AG04450 (cell line): ENCODE results near the gene RAB31. TPM values are rescaled to one million over a fixed set of nuclear protein-coding genes. Genes with fewer than 3 reads are reported as not detected.
"Not testable (repeated sequence)": the region's sequence is repeated elsewhere in the genome, so short reads cannot be mapped to it uniquely, and the experiment has no call there.

Experiments used
- CTCF ChIA-PET: fragments of 300-600, 350-600 bp; formaldehyde crosslinking; extraction: SDS; loops from one replicate; lab custom pipeline; 2022; ENCODE audit warnings: antibody characterized with exemption, inconsistent platforms; lab: Charles Lee
- POLR2A ChIA-PET: fragments of 350-600 bp; formaldehyde crosslinking; extraction: SDS; loops from one replicate; lab custom pipeline; 2021; ENCODE audit warnings: antibody characterized with exemption, inconsistent platforms; lab: Yijun Ruan, JAX
- DNase-seq: peaks from one replicate; pipeline ENCODE4 v3.0.0-alpha.2; 2011; ENCODE audit warnings: low read depth, low spot score
- H3K27ac ChIP-seq: one replicate; pipeline ENCODE4 v1.5.1; 2012; ENCODE audit warnings: low read depth, low read length, control low read depth
- H3K27me3 ChIP-seq: one replicate; pipeline ENCODE4 v1.6.0; 2012; ENCODE audit warnings: low read length; ENCODE audit not compliant: control insufficient read depth, insufficient read depth
- H3K4me3 ChIP-seq: 2 replicates; pipeline ENCODE4 v1.5.1; 2011; ENCODE audit warnings: mild to moderate bottlenecking, low read depth, low read length, control low read depth
- H3K9me3 ChIP-seq: 2 replicates; pipeline ENCODE4 v1.5.1; 2012; ENCODE audit warnings: low read length; ENCODE audit not compliant: control insufficient read depth, insufficient read depth
- CTCF ChIP-seq: IDR thresholded peaks from 2 replicates; pipeline ENCODE4 v1.5.1; 2011; ENCODE audit warnings: low read depth, low read length, control low read depth, inconsistent platforms
- polyA plus RNA-seq: library from polyadenylated mRNA; depleted of rRNA; stranded (reverse); fragments of >200 nt; gene quantifications from 2 replicates; pipeline ENCODE4 v1.2.3, GENCODE V29; 2011

The RAB31 gene
- polyA plus RNA-seq, 1 experiment = 43.7 TPM

GRCh38 chr18:9890957-9891356 is 182.9 kb downstream of the RAB31 start:
- ChIA-PET POLR2A (no interaction called here), CTCF (no interaction called here)
- Histone ChIP-seq H3K27ac (no peak overlapping the region), H3K27me3 (no peaks in the 10 kb centered on the region), H3K4me3 (no peak overlapping the region), H3K9me3 (no peaks in the 10 kb centered on the region)
- no peak for DNase-seq
- no peak for TF ChIP-seq CTCF

GRCh38 chr18:9891515-9891914 is 183.4 kb downstream of the RAB31 start:
- H3K9me3 ChIP-seq, H3K27me3 ChIP-seq, POLR2A ChIA-PET, CTCF ChIA-PET, H3K4me3 ChIP-seq, H3K27ac ChIP-seq, DNase-seq: not testable (repeated sequence)

GRCh38 chr18:9894454-9895068 is 186.5 kb downstream of the RAB31 start:
- H3K27ac ChIP-seq = no peak overlapping the region
- TF ChIP-seq CTCF = no peak
- no peaks in the 10 kb centered on the region for H3K9me3 ChIP-seq
- no peak for DNase-seq
- no peaks in the 10 kb centered on the region for H3K27me3 ChIP-seq
- CTCF ChIA-PET = no interaction called here
- no peak overlapping the region for H3K4me3 ChIP-seq
- POLR2A ChIA-PET = no interaction called here

- TF ChIP-seq CTCF = no peak
- Histone ChIP-seq H3K27me3 (no peaks in the 10 kb centered on the region), H3K9me3 (no peaks in the 10 kb centered on the region), H3K27ac (no peak overlapping the region), H3K4me3 (no peak overlapping the region)
- ChIA-PET POLR2A (no interaction called here), CTCF (no interaction called here)
- no peak for DNase-seq
Measured at GRCh38 chr18:9897129-9897528, 189.0 kb downstream of the RAB31 start.

- DNase-seq, H3K27me3 ChIP-seq, H3K4me3 ChIP-seq, POLR2A ChIA-PET, H3K9me3 ChIP-seq, H3K27ac ChIP-seq, CTCF ChIA-PET: not testable (repeated sequence)
Measured at GRCh38 chr18:9897787-9898291, 189.7 kb downstream of the RAB31 start.

GRCh38 chr18:9898792-9899549 is 190.9 kb downstream of the RAB31 start:
- ChIA-PET POLR2A (interaction anchor here (1.0 kb wide), 1 partner anchor 14 kb away, joined by 3 read pairs; no protein-coding TSS in a partner anchor), CTCF (interaction anchor here (0.6 kb wide), 1 partner anchor 11 kb away, joined by 4 read pairs; no protein-coding TSS in a partner anchor)
- Histone ChIP-seq H3K9me3 (no peaks in the 10 kb centered on the region), H3K4me3 (no peak overlapping the region), H3K27ac (no peak overlapping the region), H3K27me3 (no peaks in the 10 kb centered on the region)
- TF ChIP-seq CTCF = no peak
- DNase-seq = no peak

- CTCF ChIA-PET = interaction anchor here (0.6 kb wide), 1 partner anchor 11 kb away, joined by 4 read pairs; no protein-coding TSS in a partner anchor
Measured at GRCh38 chr18:9899550-9899930, 191.4 kb downstream of the RAB31 start.

More at GRCh38 chr18:9899550-9899930, 191.4 kb downstream of the RAB31 start:
- not testable (repeated sequence) for H3K9me3 ChIP-seq, H3K27me3 ChIP-seq, H3K4me3 ChIP-seq, H3K27ac ChIP-seq, DNase-seq
- POLR2A ChIA-PET = interaction anchor here (1.0 kb wide), 1 partner anchor 14 kb away, joined by 3 read pairs; no protein-coding TSS in a partner anchor
